GM21526 (cell line): ENCODE results near the gene PRDM16.
"Not testable (repeated sequence)": the region's sequence is repeated elsewhere in the genome, so short reads cannot be mapped to it uniquely, and the experiment has no call there.

Source experiments
- ATAC-seq: cut with Tn5 transposase; IDR thresholded peaks from one replicate; pipeline ENCODE4 v1.9.1; 2021; ENCODE audit warnings: moderate library complexity; ENCODE audit not compliant: unreplicated experiment, low FRiP score

Gene PRDM16

GRCh38 chr1:3282656-3283430 is 213.8 kb downstream of the PRDM16 start:
- ATAC-seq = no peak

GRCh38 chr1:3283849-3284248 is 214.8 kb downstream of the PRDM16 start:
- ATAC-seq = no peak

GRCh38 chr1:3284691-3285090 is 215.7 kb downstream of the PRDM16 start:
- ATAC-seq = no peak

GRCh38 chr1:3285106-3285740 is 216.2 kb downstream of the PRDM16 start:
- no peak for ATAC-seq

- not testable (repeated sequence) for ATAC-seq
Observed at GRCh38 chr1:3287095-3287494, 218.1 kb downstream of the PRDM16 start.

- ATAC-seq = no peak
Observed at GRCh38 chr1:3287656-3288160, 218.7 kb downstream of the PRDM16 start.

GRCh38 chr1:3289502-3289901 is 220.5 kb downstream of the PRDM16 start:
- ATAC-seq = no peak

- no peak for ATAC-seq
Observed at GRCh38 chr1:3290438-3290837, 221.4 kb downstream of the PRDM16 start.

- no peak for ATAC-seq
Observed at GRCh38 chr1:3290915-3291314, 221.9 kb downstream of the PRDM16 start.

GRCh38 chr1:3292051-3292722 is 223.2 kb downstream of the PRDM16 start:
- no peak for ATAC-seq

GRCh38 chr1:3292868-3293562 is 224.0 kb downstream of the PRDM16 start:
- ATAC-seq = no peak

- no peak for ATAC-seq
Observed at GRCh38 chr1:3293563-3294080, 224.6 kb downstream of the PRDM16 start.

- no peak for ATAC-seq
Observed at GRCh38 chr1:3294450-3294849, 225.4 kb downstream of the PRDM16 start.

- ATAC-seq = no peak
Observed at GRCh38 chr1:3295846-3296245, 226.8 kb downstream of the PRDM16 start.

GRCh38 chr1:3296326-3296725 is 227.3 kb downstream of the PRDM16 start:
- ATAC-seq = no peak

- no peak for ATAC-seq
Observed at GRCh38 chr1:3296826-3297225, 227.8 kb downstream of the PRDM16 start.

GRCh38 chr1:3297756-3298155 is 228.8 kb downstream of the PRDM16 start:
- ATAC-seq = no peak

- ATAC-seq = no peak
Observed at GRCh38 chr1:3298197-3298596, 229.2 kb downstream of the PRDM16 start.

- ATAC-seq = no peak
Observed at GRCh38 chr1:3304246-3304645, 235.2 kb downstream of the PRDM16 start.

GRCh38 chr1:3304692-3305091 is 235.7 kb downstream of the PRDM16 start:
- no peak for ATAC-seq

- no peak for ATAC-seq
Observed at GRCh38 chr1:3305156-3305555, 236.2 kb downstream of the PRDM16 start.
